ENCODE measurements around the gene COL8A1. TPM values are rescaled to one million over a fixed set of nuclear protein-coding genes. Genes with fewer than 3 reads are reported as not detected.

Gene COL8A1
- total RNA-seq, 2 experiments from 2014 or later = not detected

GRCh38 chr3:99641480-99641879, 3.1 kb downstream of the COL8A1 start:
- intact Hi-C loops (cut with DNase I, micrococcal nuclease) = no loop called here
- CTCF ChIA-PET = interaction anchor here (1.2 kb wide), 1 partner anchor 9 kb away, joined by 3 read pairs; no protein-coding TSS in a partner anchor
- POLR2A ChIA-PET = no interaction called here
- Mint-ChIP-seq H3K36me3 (ENCODE audit: low read depth) (no peaks in the 10 kb centered on the region), H3K27me3 (peaks cover 45% of the 10 kb centered on the region), H3K4me3 (no peak overlapping the region), H3K9me3 (ENCODE audit: low read depth) (no peaks in the 10 kb centered on the region), H3K4me1 (peaks cover 13% of the 10 kb centered on the region), H3K27ac (no peak overlapping the region)
- ATAC-seq (no peak), DNase-seq (no peak)

- intact Hi-C loops (cut with DNase I, micrococcal nuclease) = no loop called here
- no peaks in the 10 kb centered on the region for H3K9me3 Mint-ChIP-seq (ENCODE audit: low read depth)
- ChIA-PET CTCF (no interaction called here), POLR2A (no interaction called here)
- no peak overlapping the region for H3K27ac Mint-ChIP-seq
- ATAC-seq = no peak
- H3K4me3 Mint-ChIP-seq = no peak overlapping the region
- peaks cover 13% of the 10 kb centered on the region for H3K4me1 Mint-ChIP-seq
- peaks cover 42% of the 10 kb centered on the region for H3K27me3 Mint-ChIP-seq
- no peaks in the 10 kb centered on the region for H3K36me3 Mint-ChIP-seq (ENCODE audit: low read depth)
- DNase-seq = no peak
These were observed 3.6 kb downstream of the COL8A1 start for GRCh38 chr3:99641982-99642381.

GRCh38 chr3:99644017-99644416, 5.6 kb downstream of the COL8A1 start:
- POLR2A ChIA-PET = no interaction called here
- CTCF ChIA-PET = interaction anchor here (1.3 to 1.4 kb wide), 2 partner anchors 13 to 110 kb away, joined by 3 to 4 read pairs; no protein-coding TSS in a partner anchor
- Mint-ChIP-seq H3K36me3 (ENCODE audit: low read depth) (no peaks in the 10 kb centered on the region), H3K4me3 (no peak overlapping the region), H3K27me3 (peaks cover 32% of the 10 kb centered on the region), H3K4me1 (no peaks in the 10 kb centered on the region), H3K9me3 (ENCODE audit: low read depth) (no peaks in the 10 kb centered on the region), H3K27ac (no peak overlapping the region)
- ATAC-seq (no peak), DNase-seq (no peak)
- intact Hi-C loops (cut with DNase I, micrococcal nuclease) = loop anchor here in 1 of 2 experiments (2.0 kb wide), 1 partner anchor 109 kb away; no protein-coding TSS in a partner anchor

- Mint-ChIP-seq H3K27ac (no peak overlapping the region), H3K4me3 (no peak overlapping the region), H3K36me3 (ENCODE audit: low read depth) (no peaks in the 10 kb centered on the region), H3K4me1 (no peaks in the 10 kb centered on the region), H3K9me3 (ENCODE audit: low read depth) (no peaks in the 10 kb centered on the region), H3K27me3 (peaks cover 33% of the 10 kb centered on the region)
- ATAC-seq = no peak
- POLR2A ChIA-PET = no interaction called here
- intact Hi-C loops (cut with DNase I, micrococcal nuclease) = loop anchor here (1.0 to 2.0 kb wide), 2 partner anchors 108 to 109 kb away; no protein-coding TSS in a partner anchor
- CTCF ChIA-PET = interaction anchor here (1.3 to 1.4 kb wide), 2 partner anchors 12 to 109 kb away, joined by 3 to 4 read pairs; no protein-coding TSS in a partner anchor
- no peak for DNase-seq
These were observed 6.4 kb downstream of the COL8A1 start for GRCh38 chr3:99644746-99645145.

GRCh38 chr3:99645277-99646106, 7.1 kb downstream of the COL8A1 start:
- ChIA-PET POLR2A (no interaction called here), CTCF (interaction anchor here (1.3 kb wide), 1 partner anchor 11 kb away, joined by 3 read pairs; no protein-coding TSS in a partner anchor)
- no peak for ATAC-seq
- peaks cover 32% of the 10 kb centered on the region for H3K27me3 Mint-ChIP-seq
- no peak overlapping the region for H3K4me3 Mint-ChIP-seq
- no peaks in the 10 kb centered on the region for H3K36me3 Mint-ChIP-seq (ENCODE audit: low read depth)
- H3K9me3 Mint-ChIP-seq (ENCODE audit: low read depth) = no peaks in the 10 kb centered on the region
- no peaks in the 10 kb centered on the region for H3K4me1 Mint-ChIP-seq
- intact Hi-C loops (cut with DNase I, micrococcal nuclease) = loop anchor here (1.0 to 2.0 kb wide), 2 partner anchors 107 to 108 kb away; no protein-coding TSS in a partner anchor
- H3K27ac Mint-ChIP-seq = no peak overlapping the region
- no peak for DNase-seq

GRCh38 chr3:99646107-99646435, 7.7 kb downstream of the COL8A1 start:
- H3K36me3 Mint-ChIP-seq (ENCODE audit: low read depth) = no peaks in the 10 kb centered on the region
- intact Hi-C loops (cut with DNase I, micrococcal nuclease) = no loop called here
- H3K27ac Mint-ChIP-seq = no peak overlapping the region
- POLR2A ChIA-PET = no interaction called here
- peaks cover 29% of the 10 kb centered on the region for H3K27me3 Mint-ChIP-seq
- no peaks in the 10 kb centered on the region for H3K9me3 Mint-ChIP-seq (ENCODE audit: low read depth)
- no peaks in the 10 kb centered on the region for H3K4me1 Mint-ChIP-seq
- CTCF ChIA-PET = no interaction called here
- DNase-seq (no peak), ATAC-seq (no peak)
- H3K4me3 Mint-ChIP-seq = no peak overlapping the region

- H3K27me3 Mint-ChIP-seq = peaks cover 21% of the 10 kb centered on the region
- H3K27ac Mint-ChIP-seq = no peak overlapping the region
- ChIA-PET POLR2A (no interaction called here), CTCF (interaction anchor here (1.2 to 1.3 kb wide), 2 partner anchors 9 to 10 kb away, joined by 3 to 4 read pairs; no protein-coding TSS in a partner anchor)
- ATAC-seq = no peak
- H3K4me1 Mint-ChIP-seq = no peaks in the 10 kb centered on the region
- H3K9me3 Mint-ChIP-seq (ENCODE audit: low read depth) = no peaks in the 10 kb centered on the region
- H3K36me3 Mint-ChIP-seq (ENCODE audit: low read depth) = no peaks in the 10 kb centered on the region
- intact Hi-C loops (cut with DNase I, micrococcal nuclease) = no loop called here
- DNase-seq = no peak
- H3K4me3 Mint-ChIP-seq = no peak overlapping the region
These were observed 8.7 kb downstream of the COL8A1 start for GRCh38 chr3:99647081-99647480.

- Mint-ChIP-seq H3K36me3 (ENCODE audit: low read depth) (no peaks in the 10 kb centered on the region), H3K4me1 (no peaks in the 10 kb centered on the region), H3K4me3 (no peak overlapping the region), H3K27ac (no peak overlapping the region), H3K9me3 (ENCODE audit: low read depth) (no peaks in the 10 kb centered on the region), H3K27me3 (peaks cover 20% of the 10 kb centered on the region)
- ChIA-PET POLR2A (no interaction called here), CTCF (interaction anchor here (1.2 to 1.3 kb wide), 2 partner anchors 8 to 11 kb away, joined by 3 to 4 read pairs; no protein-coding TSS in a partner anchor)
- ATAC-seq = no peak
- no peak for DNase-seq
- intact Hi-C loops (cut with DNase I, micrococcal nuclease) = no loop called here
These were observed 9.7 kb downstream of the COL8A1 start for GRCh38 chr3:99648101-99648500.

GRCh38 chr3:99648516-99648915, 10.1 kb downstream of the COL8A1 start:
- H3K4me3 Mint-ChIP-seq = no peak overlapping the region
- H3K4me1 Mint-ChIP-seq = no peaks in the 10 kb centered on the region
- H3K9me3 Mint-ChIP-seq (ENCODE audit: low read depth) = no peaks in the 10 kb centered on the region
- peaks cover 20% of the 10 kb centered on the region for H3K27me3 Mint-ChIP-seq
- CTCF ChIA-PET = no interaction called here
- intact Hi-C loops (cut with DNase I, micrococcal nuclease) = no loop called here
- POLR2A ChIA-PET = no interaction called here
- H3K27ac Mint-ChIP-seq = no peak overlapping the region
- ATAC-seq (no peak), DNase-seq (no peak)
- H3K36me3 Mint-ChIP-seq (ENCODE audit: low read depth) = no peaks in the 10 kb centered on the region

GRCh38 chr3:99651531-99651930, 13.1 kb downstream of the COL8A1 start:
- Mint-ChIP-seq H3K27ac (no peak overlapping the region), H3K4me1 (no peaks in the 10 kb centered on the region), H3K27me3 (peaks cover 13% of the 10 kb centered on the region), H3K4me3 (no peak overlapping the region), H3K36me3 (ENCODE audit: low read depth) (no peaks in the 10 kb centered on the region), H3K9me3 (ENCODE audit: low read depth) (no peaks in the 10 kb centered on the region)
- ChIA-PET POLR2A (no interaction called here), CTCF (no interaction called here)
- ATAC-seq = no peak
- intact Hi-C loops (cut with DNase I, micrococcal nuclease) = no loop called here
- no peak for DNase-seq

- CTCF ChIA-PET = interaction anchor here (0.8 to 1.1 kb wide), 3 partner anchors 9 to 19 kb away, joined by 3 to 4 read pairs (median 3); partner anchors contain the start of gene COL8A1
- DNase-seq = no peak
- intact Hi-C loops (cut with DNase I, micrococcal nuclease) = no loop called here
- H3K4me3 Mint-ChIP-seq = no peak overlapping the region
- H3K4me1 Mint-ChIP-seq = no peaks in the 10 kb centered on the region
- H3K27ac Mint-ChIP-seq = no peak overlapping the region
- H3K9me3 Mint-ChIP-seq (ENCODE audit: low read depth) = no peaks in the 10 kb centered on the region
- ATAC-seq = no peak
- POLR2A ChIA-PET = no interaction called here
- H3K27me3 Mint-ChIP-seq = peaks cover 4% of the 10 kb centered on the region
- H3K36me3 Mint-ChIP-seq (ENCODE audit: low read depth) = no peaks in the 10 kb centered on the region
These were observed 18.2 kb downstream of the COL8A1 start for GRCh38 chr3:99656624-99657023.

- Mint-ChIP-seq H3K4me3 (no peak overlapping the region), H3K36me3 (ENCODE audit: low read depth) (no peaks in the 10 kb centered on the region), H3K27me3 (peaks cover 4% of the 10 kb centered on the region), H3K9me3 (ENCODE audit: low read depth) (no peaks in the 10 kb centered on the region), H3K27ac (no peak overlapping the region), H3K4me1 (no peaks in the 10 kb centered on the region)
- intact Hi-C loops (cut with DNase I, micrococcal nuclease) = no loop called here
- ATAC-seq (no peak), DNase-seq (no peak)
- ChIA-PET POLR2A (no interaction called here), CTCF (no interaction called here)
These were observed 19.9 kb downstream of the COL8A1 start for GRCh38 chr3:99658274-99658673.

All from activated CD4-positive, alpha-beta T cell treated with anti-CD3 and anti-CD28 coated beads for 36 hours (primary cell).